ENCODE data around the gene PPA1.

The PPA1 gene

GRCh38 chr10:70268376-70268775, 35.1 kb upstream of the PPA1 start:
- Histone ChIP-seq H3K4me2 (ENCODE audit: low read length) (no peak overlapping the region), H2AFZ (ENCODE audit: low read length) (no peak overlapping the region), H3K9me2 (ENCODE audit: low read depth, low read length) (no peaks in the 10 kb centered on the region), H3F3A (ENCODE audit: insufficient read depth, low read length) (no peaks in the 10 kb centered on the region), H3K9ac (ENCODE audit: low read length) (no peak overlapping the region), H3K4me3 (ENCODE audit: low read depth, low read length, poor library complexity, severe bottlenecking) (no peak overlapping the region), H3K27me3 (ENCODE audit: insufficient read depth, low read length) (no peaks in the 10 kb centered on the region), H3K36me3 (ENCODE audit: insufficient read depth, low read length) (no peaks in the 10 kb centered on the region), H4K20me1 (ENCODE audit: insufficient read depth, low read length) (no peaks in the 10 kb centered on the region), H3K9me3 (ENCODE audit: low read length) (no peaks in the 10 kb centered on the region), H3K27ac (ENCODE audit: low read depth, low read length, poor library complexity, severe bottlenecking) (no peak overlapping the region), H3K79me2 (ENCODE audit: insufficient read depth, low read length) (no peaks in the 10 kb centered on the region), H3K4me1 (ENCODE audit: insufficient read depth, low read length, severe bottlenecking) (peaks cover 5% of the 10 kb centered on the region)
- TF ChIP-seq CTCF (IDR thresholded peaks at IDR 0.05; ENCODE audit: low read length) (no peak), EZH2 (IDR thresholded peaks at IDR 0.05; ENCODE audit: borderline replicate concordance, low read length) (no peak)

- Histone ChIP-seq H3F3A (ENCODE audit: insufficient read depth, low read length) (no peaks in the 10 kb centered on the region), H3K79me2 (ENCODE audit: insufficient read depth, low read length) (no peaks in the 10 kb centered on the region), H3K4me1 (ENCODE audit: insufficient read depth, low read length, severe bottlenecking) (no peaks in the 10 kb centered on the region), H3K27ac (ENCODE audit: low read depth, low read length, poor library complexity, severe bottlenecking) (no peak overlapping the region), H3K4me2 (ENCODE audit: low read length) (no peak overlapping the region), H3K27me3 (ENCODE audit: insufficient read depth, low read length) (no peaks in the 10 kb centered on the region), H3K9ac (ENCODE audit: low read length) (no peak overlapping the region), H3K36me3 (ENCODE audit: insufficient read depth, low read length) (no peaks in the 10 kb centered on the region), H3K4me3 (ENCODE audit: low read depth, low read length, poor library complexity, severe bottlenecking) (no peak overlapping the region), H3K9me3 (ENCODE audit: low read length) (no peaks in the 10 kb centered on the region), H2AFZ (ENCODE audit: low read length) (no peak overlapping the region), H4K20me1 (ENCODE audit: insufficient read depth, low read length) (no peaks in the 10 kb centered on the region), H3K9me2 (ENCODE audit: low read depth, low read length) (no peaks in the 10 kb centered on the region)
- TF ChIP-seq CTCF (IDR thresholded peaks at IDR 0.05; ENCODE audit: low read length): peak; percentile 85
- TF ChIP-seq EZH2 (IDR thresholded peaks at IDR 0.05; ENCODE audit: borderline replicate concordance, low read length): no peak
These were observed 34.1 kb upstream of the PPA1 start for GRCh38 chr10:70267161-70267933.

GRCh38 chr10:70266701-70267100, 33.5 kb upstream of the PPA1 start:
- Histone ChIP-seq H3K4me3 (ENCODE audit: low read depth, low read length, poor library complexity, severe bottlenecking) (no peak overlapping the region), H3K9ac (ENCODE audit: low read length) (no peak overlapping the region), H3K36me3 (ENCODE audit: insufficient read depth, low read length) (no peaks in the 10 kb centered on the region; the same call in 1 of the 2 replicates), H3F3A (ENCODE audit: insufficient read depth, low read length) (no peaks in the 10 kb centered on the region), H4K20me1 (ENCODE audit: insufficient read depth, low read length) (no peaks in the 10 kb centered on the region), H2AFZ (ENCODE audit: low read length) (no peak overlapping the region), H3K79me2 (ENCODE audit: insufficient read depth, low read length) (no peaks in the 10 kb centered on the region), H3K4me1 (ENCODE audit: insufficient read depth, low read length, severe bottlenecking) (no peaks in the 10 kb centered on the region), H3K4me2 (ENCODE audit: low read length) (no peak overlapping the region), H3K9me3 (ENCODE audit: low read length) (0 out of 2 replicates have a peak, but pooled peaks cover under 1% of the 10 kb centered on the region), H3K27me3 (ENCODE audit: insufficient read depth, low read length) (peaks cover under 1% of the 10 kb centered on the region; the same call in 1 of the 2 replicates), H3K9me2 (ENCODE audit: low read depth, low read length) (no peaks in the 10 kb centered on the region), H3K27ac (ENCODE audit: low read depth, low read length, poor library complexity, severe bottlenecking) (no peak overlapping the region)
- TF ChIP-seq CTCF (IDR thresholded peaks at IDR 0.05; ENCODE audit: low read length): no peak
- no peak for TF ChIP-seq EZH2 (IDR thresholded peaks at IDR 0.05; ENCODE audit: borderline replicate concordance, low read length)

Measured in OCI-LY1 (cell line).